ENCODE data around the gene FIGLA. TPM values are rescaled to one million over a fixed set of nuclear protein-coding genes. Genes with fewer than 3 reads are reported as not detected.

FIGLA gene
- total and polyA plus RNA-seq, 2 of the 8 experiments (the other 6 are each of a cell fraction or from before 2014, with no cell fraction given): not detected

DNA sequence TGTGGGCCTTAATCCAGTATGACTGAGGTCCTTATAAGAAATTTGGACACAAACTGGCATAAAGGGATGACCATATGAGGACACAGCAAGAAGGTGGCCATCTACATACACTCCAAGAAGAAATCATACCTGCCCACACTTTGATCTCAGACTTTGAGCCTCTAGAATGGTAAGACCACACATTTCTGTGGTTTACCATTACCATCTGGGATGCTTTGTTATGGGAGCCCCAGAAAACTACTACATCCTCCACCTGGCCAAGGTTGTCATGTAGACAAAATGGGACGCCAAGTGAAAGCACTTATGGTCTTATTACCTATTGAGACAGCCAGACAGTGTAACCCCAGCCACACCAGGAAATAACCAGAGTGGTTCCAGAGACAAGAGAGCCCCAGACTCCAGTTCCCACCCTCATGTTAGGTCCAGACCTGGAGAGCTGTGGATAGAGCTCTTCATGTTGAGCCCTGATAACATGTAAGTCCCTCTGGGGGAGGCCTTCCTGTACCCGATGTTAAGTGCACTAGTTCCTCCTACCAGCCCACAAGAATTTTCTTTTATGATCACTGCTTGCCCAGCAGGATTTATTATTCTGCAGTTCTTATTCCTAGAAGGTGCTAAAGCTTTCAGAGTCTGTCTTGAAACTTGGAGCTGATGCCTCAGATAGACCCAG, 17.8 kb downstream of the FIGLA start:
- POLR2A ChIA-PET (ENCODE audit: partially characterized antibody): interaction anchor here (0.8 to 1.6 kb wide), 3 partner anchors 13 to 479 kb away, joined by 3 read pairs; no protein-coding TSS in a partner anchor
- no peak overlapping the region for H3K4ac ChIP-seq (replicated peaks; ENCODE audit: insufficient read length, low read depth, low read length)
- H2BK120ac ChIP-seq (replicated peaks; ENCODE audit: low read depth, low read length): no peak overlapping the region
- no peak for FAIRE-seq
- DNase-seq (ENCODE audit: low read depth in 1 of 2, low spot score in 2 of 2): no peak
- H3K9ac ChIP-seq (replicated peaks in 1 of 4; ENCODE audit: extremely low read depth in 1 of 4, low read depth in 3 of 4, low read length in 3 of 4): no peak overlapping the region
- CTCF ChIA-PET (ENCODE audit: partially characterized antibody): interaction anchor here (0.6 to 2.4 kb wide), 8 partner anchors 13 to 1033 kb away, joined by 3 to 13 read pairs (median 3); partner anchors contain the start of genes FIGLA and TGFA
- H3K56ac ChIP-seq (replicated peaks; ENCODE audit: insufficient read length, low read depth, low read length): no peak overlapping the region
- no peaks in the 10 kb centered on the region for H3K36me3 ChIP-seq (ENCODE audit: control insufficient read depth in 2 of 4, insufficient read depth in 4 of 4, low read length in 3 of 4)
- H3K27me3 ChIP-seq (replicated peaks in 1 of 4; ENCODE audit: control insufficient read depth in 3 of 4, extremely low read depth in 1 of 4, insufficient read depth in 3 of 4, low read length in 3 of 4): no peaks in the 10 kb centered on the region
- 94% methylated on average over 2 of the region's 2 CpGs; no CpG with 5 or more reads in 1 of the 2 experiments for WGBS, 2 experiments (ENCODE audit: extremely low coverage in 1 of 2, insufficient coverage in 1 of 2, insufficient read length in 1 of 2, insufficient replicate concordance in 2 of 2, low coverage in 1 of 2, low lambda C conversion rate in 2 of 2, missing lambda C conversion rate in 1 of 2)
- peaks cover 2 to 14% (median 7%) of the 10 kb centered on the region in 4 experiments; a peak in 6 of 7 replicates for H3K4me1 ChIP-seq (replicated peaks in 1 of 4; ENCODE audit: control insufficient read depth in 3 of 4, insufficient read depth in 4 of 4, low read length in 3 of 4)
- H2AFZ ChIP-seq (ENCODE audit: low read length): no peak overlapping the region
- H3K14ac ChIP-seq (ENCODE audit: insufficient read length): no peak overlapping the region
- no peak overlapping the region for H4K91ac ChIP-seq (replicated peaks; ENCODE audit: insufficient read length, low read length)
- H2BK5ac ChIP-seq (ENCODE audit: low read depth, low read length): no peak overlapping the region
- H3K18ac ChIP-seq (ENCODE audit: extremely low read depth, low read length): no peak overlapping the region
- H2AK5ac ChIP-seq (ENCODE audit: low read depth, low read length): no peak overlapping the region
- H3K79me1 ChIP-seq (ENCODE audit: low read depth, low read length): no peaks in the 10 kb centered on the region
- H2BK12ac ChIP-seq (ENCODE audit: low read depth, low read length): no peak overlapping the region
- no peak overlapping the region for H4K8ac ChIP-seq (ENCODE audit: extremely low read depth, insufficient read depth, low read length)
- H4K5ac ChIP-seq (ENCODE audit: insufficient read length, low read depth, low read length): no peak overlapping the region
- H3K4me2 ChIP-seq (ENCODE audit: insufficient read depth in 1 of 2, low read depth in 2 of 2, low read length in 2 of 2): no peak overlapping the region
- no peak overlapping the region for H2BK15ac ChIP-seq (ENCODE audit: low read length)
- no peak overlapping the region for H2BK20ac ChIP-seq (ENCODE audit: low read length)
- no peak overlapping the region for H3K23ac ChIP-seq (ENCODE audit: insufficient read length)
- H4K20me1 ChIP-seq (replicated peaks in 1 of 2; ENCODE audit: control insufficient read depth in 1 of 2, insufficient read depth in 2 of 2, low read length in 2 of 2): no peaks in the 10 kb centered on the region
- no peak overlapping the region for H3K27ac ChIP-seq (ENCODE audit: low read depth, low read length)
- no peaks in the 10 kb centered on the region; the same call in 1 of the 2 replicates for H3K23me2 ChIP-seq (ENCODE audit: low read depth, low read length)
- H3K9me3 ChIP-seq (ENCODE audit: insufficient read depth in 2 of 2, low read depth in 1 of 2, low read length in 1 of 2): no peaks in the 10 kb centered on the region
- no peak overlapping the region for H3K4me3 ChIP-seq (ENCODE audit: extremely low read depth in 1 of 4, insufficient read depth in 2 of 4, low read depth in 3 of 4, low read length in 4 of 4)
- H3K79me2 ChIP-seq (ENCODE audit: control insufficient read depth in 1 of 2, insufficient read depth in 2 of 2, low read length in 2 of 2): no peaks in the 10 kb centered on the region
- no peak for TF ChIP-seq SIRT6 (IDR thresholded peaks at IDR 0.05; ENCODE audit: low read length)
- TF ChIP-seq BRCA1 (IDR thresholded peaks at IDR 0.05; ENCODE audit: low read depth, low read length): no peak
- TF ChIP-seq SP2 (IDR thresholded peaks at IDR 0.05; ENCODE audit: low read length): no peak
- no peak for TF ChIP-seq CBX8 (IDR thresholded peaks at IDR 0.05; ENCODE audit: borderline replicate concordance, low read depth, low read length)
- TF ChIP-seq SIX5 (IDR thresholded peaks at IDR 0.05; ENCODE audit: low read depth, low read length): no peak
- no peak for TF ChIP-seq TBP (IDR thresholded peaks at IDR 0.05; ENCODE audit: low read depth, low read length)
- no peak for TF ChIP-seq KDM4A (IDR thresholded peaks at IDR 0.05; ENCODE audit: low read depth, low read length, severe bottlenecking)
- no peak for TF ChIP-seq TAF7 (optimal IDR thresholded peaks at IDR 0.05; ENCODE audit: borderline replicate concordance, low read depth, low read length)
- TF ChIP-seq ATF2 (IDR thresholded peaks at IDR 0.05; ENCODE audit: low read length): no peak
- no peak for TF ChIP-seq TEAD4 (IDR thresholded peaks at IDR 0.05; ENCODE audit: low read depth, low read length)
- no peak for TF ChIP-seq POLR2A (IDR thresholded peaks at IDR 0.05; ENCODE audit: control extremely low read depth in 1 of 2, low read depth in 2 of 2, low read length in 2 of 2)
- TF ChIP-seq CEBPB (IDR thresholded peaks at IDR 0.05; ENCODE audit: low read depth, low read length): no peak
- TF ChIP-seq GTF2F1 (IDR thresholded peaks at IDR 0.05; ENCODE audit: borderline replicate concordance, low read depth, low read length): no peak
